HepG2 (cell line): Measurements from ENCODE around the gene SLIT1. TPM values are rescaled to one million over a fixed set of nuclear protein-coding genes. Genes with fewer than 3 reads are reported as not detected.

ENCODE experiments used
- ATAC-seq: fragments of 200-7000 bp; cut with Tn5 transposase; 3 replicates; pipeline ENCODE4 v1.9.1; 2020; ENCODE audit warnings: mild to moderate bottlenecking, moderate library complexity
- BruUV-seq: library from RNA; stranded (reverse); fragments of 400-500 nt; replicated peaks from 2 replicates; lab custom pipeline; 2021; lab: Mats Ljungman, UMichigan
- CTCF ChIA-PET: fragments of 300-600 bp; formaldehyde crosslinking; extraction: SDS; loops from one replicate; lab custom pipeline; 2021; ENCODE audit warnings: low total read pairs, inconsistent platforms, low intra/inter-chr PET ratio; lab: Yijun Ruan, JAX
- POLR2A ChIA-PET: fragments of 350-600 bp; sonication (Branson Sonifier 250); formaldehyde crosslinking; loops from one replicate; lab custom pipeline; 2020; ENCODE audit warnings: antibody characterized with exemption, inconsistent platforms; lab: Yijun Ruan, JAX
- DNase-seq: peaks from one replicate; pipeline ENCODE4 v3.0.0-alpha.2; 2015; ENCODE audit warnings: low spot score
- FAIRE-seq: peaks from 3 replicates; lab custom pipeline; 2011; peaks lifted over from hg19 to GRCh38; lab: Jason Lieb, UNC
- H2AFZ ChIP-seq: one replicate; pipeline ENCODE4 v1.6.1; 2011; ENCODE audit warnings: low read length, inconsistent platforms
- H3K27ac ChIP-seq: fragments of 300-600 bp; 3 replicates; pipeline ENCODE4 v1.8.0; 2011; ENCODE audit warnings: mixed run types, mild to moderate bottlenecking, mixed read lengths, low read length, inconsistent platforms; ENCODE audit not compliant: insufficient read depth; ENCODE audit errors: extremely low read length
- H3K27me3 ChIP-seq, 2 experiments: fragments of 200-600 bp in 1 of 2; 2 replicates in 1 of 2; 3 replicates in 1 of 2; pipeline versions ENCODE4 v1.6.0 to v1.8.0; 2011; ENCODE audit warnings: low read length in 2 of 2, mild to moderate bottlenecking in 2 of 2, moderate library complexity in 2 of 2, inconsistent platforms in 1 of 2; ENCODE audit not compliant: insufficient read depth in 2 of 2, control insufficient read depth in 1 of 2
- H3K36me3 ChIP-seq, 2 experiments: fragments of 200-600 bp in 1 of 2; replicated peaks in 1 of 2; 2 replicates in 1 of 2; 3 replicates in 1 of 2; pipeline versions ENCODE4 v1.5.1 to v1.8.0; 2011; ENCODE audit warnings: low read length in 2 of 2, inconsistent platforms in 1 of 2; ENCODE audit not compliant: insufficient read depth in 2 of 2, control insufficient read depth in 1 of 2
- H3K4me1 ChIP-seq: 2 replicates; pipeline ENCODE4 v1.5.1; 2012; ENCODE audit warnings: low read length, inconsistent platforms; ENCODE audit not compliant: insufficient read depth
- H3K4me2 ChIP-seq: 2 replicates; pipeline ENCODE4 v1.6.0; 2011; ENCODE audit warnings: low read depth, low read length, inconsistent platforms
- H3K4me3 ChIP-seq, 3 experiments: fragments of 200-600 bp in 1 of 3; sonication (generic), shearing (Covaris generic) in 1 of 3; replicated peaks in 1 of 3; 2 replicates each; pipeline ENCODE4 v1.5.1; 2011 to 2016; ENCODE audit warnings: low read length in 3 of 3, inconsistent platforms in 2 of 3, low read depth in 2 of 3, mild to moderate bottlenecking in 2 of 3, control low read depth in 1 of 3, mixed read lengths in 1 of 3; ENCODE audit not compliant: insufficient read depth in 1 of 3
- H3K79me2 ChIP-seq: one replicate; pipeline ENCODE4 v1.6.1; 2011; ENCODE audit warnings: low read length, inconsistent platforms; ENCODE audit not compliant: insufficient read depth
- H3K9ac ChIP-seq: 2 replicates; pipeline ENCODE4 v1.6.0; 2011; ENCODE audit warnings: mild to moderate bottlenecking, low read depth, low read length, inconsistent platforms; ENCODE audit not compliant: insufficient read depth
- H3K9me3 ChIP-seq: 2 replicates; pipeline ENCODE4 v1.5.1; 2012; ENCODE audit warnings: mild to moderate bottlenecking, low read length
- H4K20me1 ChIP-seq: 2 replicates; pipeline ENCODE4 v1.6.0; 2011; ENCODE audit warnings: inconsistent platforms, mild to moderate bottlenecking, low read length, moderate library complexity; ENCODE audit not compliant: insufficient read depth
- ASH2L ChIP-seq: fragments of 300-600, 200-600 bp; sonication (generic); IDR thresholded peaks from 2 replicates; pipeline ENCODE4 v1.7.0; 2017; ENCODE audit warnings: low read depth, mild to moderate bottlenecking, moderate library complexity, mixed read lengths, low read length; ENCODE audit not compliant: insufficient read length
- FOSL2 ChIP-seq: sonication (generic); formaldehyde crosslinking; IDR thresholded peaks from 2 replicates; pipeline ENCODE4 v1.4.0; 2020; ENCODE audit warnings: missing genetic modification reagents
- KAT8 ChIP-seq: IDR thresholded peaks from 2 replicates; pipeline ENCODE4 v1.6.1; 2016; ENCODE audit warnings: missing genetic modification reagents, missing compliant biosample characterization
- PTBP1 ChIP-seq: fragments of 200-400 bp; formaldehyde crosslinking; IDR thresholded peaks from 2 replicates; pipeline ENCODE4 v1.6.1; 2018; ENCODE audit warnings: low read length, low read depth; ENCODE audit not compliant: poor library complexity, severe bottlenecking
- RCOR2 ChIP-seq: IDR thresholded peaks from 2 replicates; pipeline ENCODE4 v1.6.1; 2016; ENCODE audit warnings: missing biosample characterization, missing genetic modification reagents
- SNRNP70 ChIP-seq: fragments of 200-400 bp; formaldehyde crosslinking; IDR thresholded peaks from 2 replicates; pipeline ENCODE4 v1.6.1; 2017; ENCODE audit warnings: mild to moderate bottlenecking, low read depth, low read length, moderate library complexity
- ZFP36L1 ChIP-seq: sonication (generic); formaldehyde crosslinking; IDR thresholded peaks from 2 replicates; pipeline ENCODE4 v1.8.0; 2022; ENCODE audit warnings: mild to moderate bottlenecking, missing genetic modification reagents, moderate library complexity
- ZNF253 ChIP-seq: sonication (generic); formaldehyde crosslinking; IDR thresholded peaks from 2 replicates; pipeline ENCODE4 v1.8.0; 2022; ENCODE audit warnings: mild to moderate bottlenecking, missing genetic modification reagents, borderline replicate concordance
- ZNF446 ChIP-seq: sonication (generic); formaldehyde crosslinking; IDR thresholded peaks from 2 replicates; pipeline ENCODE4 v1.5.0; 2020; ENCODE audit warnings: mild to moderate bottlenecking, missing genetic modification reagents
- ZNF605 ChIP-seq: sonication (generic); formaldehyde crosslinking; IDR thresholded peaks from 2 replicates; pipeline ENCODE4 v1.8.0; 2022; ENCODE audit warnings: mild to moderate bottlenecking, missing genetic modification reagents
- ZNF747 ChIP-seq: sonication (generic); formaldehyde crosslinking; IDR thresholded peaks from 2 replicates; pipeline ENCODE4 v1.8.1; 2023; ENCODE audit warnings: missing genetic modification reagents, mild to moderate bottlenecking, borderline replicate concordance
- ZNF75D ChIP-seq: sonication (generic); formaldehyde crosslinking; IDR thresholded peaks from 2 replicates; pipeline ENCODE4 v1.8.1; 2023; ENCODE audit warnings: missing genetic modification reagents, mild to moderate bottlenecking, borderline replicate concordance
- WGBS: methylation state at CpG from one replicate; pipeline ENCODE4 v1.1.6; 2017; ENCODE audit warnings: low lambda C conversion rate; 5-methylcytosine and 5-hydroxymethylcytosine counted together
- in situ Hi-C: cut with HindIII; loops from 2 replicates; pipeline ENCODE4 v1.10.0; 2017; ENCODE audit warnings: low pct_unique_long_range_greater_than_20kb; ENCODE audit not compliant: extremely low pct_ligation_motif_present
- intact Hi-C: fragments of 100-400 bp; cut with micrococcal nuclease; formaldehyde crosslinking; loops from one replicate; pipeline ENCODE4 v1.10.0; 2022; ENCODE audit not compliant: unreplicated experiment
- polyA plus RNA-seq, 8 experiments: library from polyadenylated mRNA; depleted of rRNA in 3 of 8; stranded (reverse) in 7 of 8; unstranded in 1 of 8; fragments of >200 nt; fragmentation: Illumina TruSeq in 4 of 8; extraction: Trizol in 4 of 8; gene quantifications; 2 replicates each; pipeline versions ENCODE4 v1.2.1 to v1.2.3, GENCODE V29; 2011 to 2016; ENCODE audit warnings: low read depth in 4 of 8, missing spikeins in 1 of 8, mixed read lengths in 1 of 8; ENCODE audit not compliant: insufficient read depth in 1 of 8
- total RNA-seq, 5 experiments: library from RNA; depleted of rRNA; stranded (reverse); fragments of >200 nt; fragmentation: Illumina TruSeq; extraction: Trizol; gene quantifications; 2 replicates each; pipeline ENCODE4 v1.2.3, GENCODE V29; 2016; ENCODE audit warnings: low read depth in 1 of 5
- TF ChIP-seq, protein P1 (sequence below): sonication (generic); formaldehyde crosslinking; IDR thresholded peaks from 2 replicates; pipeline ENCODE4 v1.5.1; 2020; ENCODE audit warnings: mild to moderate bottlenecking, missing genetic modification reagents, borderline replicate concordance
- TF ChIP-seq, protein P2 (sequence below): sonication (generic); formaldehyde crosslinking; IDR thresholded peaks from 2 replicates; pipeline ENCODE4 v1.4.0; 2020; ENCODE audit warnings: mild to moderate bottlenecking, missing genetic modification reagents

Gene SLIT1
- total and polyA plus RNA-seq, 2 of the 13 experiments (the other 11 are each of a cell fraction or from before 2014, with no cell fraction given): 0.09 to 0.33 TPM

DNA sequence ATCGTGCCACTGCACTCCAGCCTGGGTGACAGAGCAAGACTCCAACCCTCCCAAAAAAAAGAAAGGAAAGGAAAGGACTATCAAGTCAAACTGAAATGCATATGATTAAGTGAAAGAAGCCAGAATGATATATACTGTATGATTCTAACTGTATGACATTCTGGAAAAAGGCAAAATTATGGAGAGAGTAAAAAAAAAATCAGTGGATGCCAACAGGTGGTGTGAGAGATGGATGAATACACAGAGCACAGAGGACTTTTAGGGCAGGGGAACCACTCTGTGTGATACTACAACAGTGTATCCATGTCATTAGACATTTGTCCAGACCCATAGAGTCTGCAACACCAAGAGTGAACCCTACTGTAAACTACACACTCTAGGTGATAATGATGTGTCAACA is 99.2 kb downstream of the SLIT1 start (continued):
- TF ChIP-seq, protein P1, sequence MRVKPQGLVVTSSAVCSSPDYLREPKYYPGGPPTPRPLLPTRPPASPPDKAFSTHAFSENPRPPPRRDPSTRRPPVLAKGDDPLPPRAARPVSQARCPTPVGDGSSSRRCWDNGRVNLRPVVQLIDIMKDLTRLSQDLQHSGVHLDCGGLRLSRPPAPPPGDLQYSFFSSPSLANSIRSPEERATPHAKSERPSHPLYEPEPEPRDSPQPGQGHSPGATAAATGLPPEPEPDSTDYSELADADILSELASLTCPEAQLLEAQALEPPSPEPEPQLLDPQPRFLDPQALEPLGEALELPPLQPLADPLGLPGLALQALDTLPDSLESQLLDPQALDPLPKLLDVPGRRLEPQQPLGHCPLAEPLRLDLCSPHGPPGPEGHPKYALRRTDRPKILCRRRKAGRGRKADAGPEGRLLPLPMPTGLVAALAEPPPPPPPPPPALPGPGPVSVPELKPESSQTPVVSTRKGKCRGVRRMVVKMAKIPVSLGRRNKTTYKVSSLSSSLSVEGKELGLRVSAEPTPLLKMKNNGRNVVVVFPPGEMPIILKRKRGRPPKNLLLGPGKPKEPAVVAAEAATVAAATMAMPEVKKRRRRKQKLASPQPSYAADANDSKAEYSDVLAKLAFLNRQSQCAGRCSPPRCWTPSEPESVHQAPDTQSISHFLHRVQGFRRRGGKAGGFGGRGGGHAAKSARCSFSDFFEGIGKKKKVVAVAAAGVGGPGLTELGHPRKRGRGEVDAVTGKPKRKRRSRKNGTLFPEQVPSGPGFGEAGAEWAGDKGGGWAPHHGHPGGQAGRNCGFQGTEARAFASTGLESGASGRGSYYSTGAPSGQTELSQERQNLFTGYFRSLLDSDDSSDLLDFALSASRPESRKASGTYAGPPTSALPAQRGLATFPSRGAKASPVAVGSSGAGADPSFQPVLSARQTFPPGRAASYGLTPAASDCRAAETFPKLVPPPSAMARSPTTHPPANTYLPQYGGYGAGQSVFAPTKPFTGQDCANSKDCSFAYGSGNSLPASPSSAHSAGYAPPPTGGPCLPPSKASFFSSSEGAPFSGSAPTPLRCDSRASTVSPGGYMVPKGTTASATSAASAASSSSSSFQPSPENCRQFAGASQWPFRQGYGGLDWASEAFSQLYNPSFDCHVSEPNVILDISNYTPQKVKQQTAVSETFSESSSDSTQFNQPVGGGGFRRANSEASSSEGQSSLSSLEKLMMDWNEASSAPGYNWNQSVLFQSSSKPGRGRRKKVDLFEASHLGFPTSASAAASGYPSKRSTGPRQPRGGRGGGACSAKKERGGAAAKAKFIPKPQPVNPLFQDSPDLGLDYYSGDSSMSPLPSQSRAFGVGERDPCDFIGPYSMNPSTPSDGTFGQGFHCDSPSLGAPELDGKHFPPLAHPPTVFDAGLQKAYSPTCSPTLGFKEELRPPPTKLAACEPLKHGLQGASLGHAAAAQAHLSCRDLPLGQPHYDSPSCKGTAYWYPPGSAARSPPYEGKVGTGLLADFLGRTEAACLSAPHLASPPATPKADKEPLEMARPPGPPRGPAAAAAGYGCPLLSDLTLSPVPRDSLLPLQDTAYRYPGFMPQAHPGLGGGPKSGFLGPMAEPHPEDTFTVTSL (CRISPR knock-in tag): no peak
- TF ChIP-seq ZNF446 (CRISPR knock-in tag): no peak
- no peak for TF ChIP-seq ASH2L
- no peak for TF ChIP-seq KAT8 (CRISPR knock-in tag)

DNA sequence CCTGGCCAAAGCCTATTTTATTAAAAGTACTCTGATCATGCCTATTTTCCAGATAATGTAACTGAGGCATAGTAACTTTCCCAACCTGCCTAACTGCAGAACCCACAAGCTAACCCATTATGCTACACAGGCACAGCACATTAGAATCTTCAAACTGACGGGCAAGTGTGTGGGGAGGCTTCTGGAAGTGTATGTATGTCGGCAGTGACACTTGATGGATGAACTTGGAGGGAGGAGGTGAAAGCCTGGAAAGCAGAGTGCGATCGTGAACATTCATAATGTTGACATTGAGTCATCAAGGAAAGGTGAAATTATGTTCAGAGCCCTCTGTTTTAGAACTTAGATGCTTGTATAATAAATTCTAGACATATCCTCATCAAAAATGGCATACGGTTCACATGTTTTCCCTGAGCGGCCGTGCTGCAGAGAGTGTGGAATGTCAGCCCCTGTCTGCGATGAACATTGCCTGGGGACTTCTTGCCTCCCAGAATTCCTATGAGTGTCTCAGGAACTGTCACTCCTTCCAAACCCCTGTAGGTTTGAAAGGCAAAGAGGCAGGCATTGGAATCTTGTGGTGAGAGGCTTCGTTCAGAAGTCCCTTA is 102.4 kb downstream of the SLIT1 start:
- no peak overlapping the region for H3K4me3 ChIP-seq
- ChIA-PET CTCF (interaction anchor here (0.6 kb wide), 1 partner anchor 69 kb away, joined by 3 read pairs; no protein-coding TSS in a partner anchor), POLR2A (no interaction called here)
- H3K9ac ChIP-seq: no peak overlapping the region
- H3K4me2 ChIP-seq: no peak overlapping the region
- no peak overlapping the region for H3K27ac ChIP-seq
- no peak overlapping the region for H2AFZ ChIP-seq
- H3K79me2 ChIP-seq: no peaks in the 10 kb centered on the region
- H3K27me3 ChIP-seq: peaks cover 0 to 19% of the 10 kb centered on the region in 2 experiments; a peak in 3 of 5 replicates
- in situ Hi-C loops: no loop called here
- no peak for ATAC-seq
- no peak for DNase-seq
- intact Hi-C loops: loop anchor here (5.0 kb wide), 3 partner anchors 34 to 114 kb away; no protein-coding TSS in a partner anchor
- no peaks in the 10 kb centered on the region for H3K9me3 ChIP-seq
- FAIRE-seq: no peak
- no peaks in the 10 kb centered on the region for H3K4me1 ChIP-seq
- H3K36me3 ChIP-seq: no peaks in the 10 kb centered on the region
- BruUV-seq: no TSS peak
- H4K20me1 ChIP-seq: no peaks in the 10 kb centered on the region
- WGBS: 30% methylated on average over 9 of the region's 9 CpGs
- TF ChIP-seq PTBP1 (no peak), ZNF75D (CRISPR knock-in tag) (no peak), SNRNP70 (no peak), RCOR2 (CRISPR knock-in tag) (no peak), ZNF605 (no peak), FOSL2 (CRISPR knock-in tag) (no peak), ZNF747 (CRISPR knock-in tag) (no peak), ZNF253 (CRISPR knock-in tag) (no peak), ZFP36L1 (CRISPR knock-in tag) (no peak)
- TF ChIP-seq, protein P2, sequence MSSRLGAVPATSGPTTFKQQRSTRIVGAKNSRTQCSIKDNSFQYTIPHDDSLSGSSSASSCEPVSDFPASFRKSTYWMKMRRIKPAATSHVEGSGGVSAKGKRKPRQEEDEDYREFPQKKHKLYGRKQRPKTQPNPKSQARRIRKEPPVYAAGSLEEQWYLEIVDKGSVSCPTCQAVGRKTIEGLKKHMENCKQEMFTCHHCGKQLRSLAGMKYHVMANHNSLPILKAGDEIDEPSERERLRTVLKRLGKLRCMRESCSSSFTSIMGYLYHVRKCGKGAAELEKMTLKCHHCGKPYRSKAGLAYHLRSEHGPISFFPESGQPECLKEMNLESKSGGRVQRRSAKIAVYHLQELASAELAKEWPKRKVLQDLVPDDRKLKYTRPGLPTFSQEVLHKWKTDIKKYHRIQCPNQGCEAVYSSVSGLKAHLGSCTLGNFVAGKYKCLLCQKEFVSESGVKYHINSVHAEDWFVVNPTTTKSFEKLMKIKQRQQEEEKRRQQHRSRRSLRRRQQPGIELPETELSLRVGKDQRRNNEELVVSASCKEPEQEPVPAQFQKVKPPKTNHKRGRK (CRISPR knock-in tag): no peak
